Mesangial cell (primary cell): ENCODE results near the gene ASB4. TPM values are rescaled to one million over a fixed set of nuclear protein-coding genes. Genes with fewer than 3 reads are reported as not detected.

ENCODE experiments used
- total RNA-seq: library from RNA; depleted of rRNA; stranded (reverse); fragments of >200 nt; gene quantifications from 2 replicates; pipeline ENCODE4 v1.2.3, GENCODE V29; 2015

ASB4 gene, protein sequence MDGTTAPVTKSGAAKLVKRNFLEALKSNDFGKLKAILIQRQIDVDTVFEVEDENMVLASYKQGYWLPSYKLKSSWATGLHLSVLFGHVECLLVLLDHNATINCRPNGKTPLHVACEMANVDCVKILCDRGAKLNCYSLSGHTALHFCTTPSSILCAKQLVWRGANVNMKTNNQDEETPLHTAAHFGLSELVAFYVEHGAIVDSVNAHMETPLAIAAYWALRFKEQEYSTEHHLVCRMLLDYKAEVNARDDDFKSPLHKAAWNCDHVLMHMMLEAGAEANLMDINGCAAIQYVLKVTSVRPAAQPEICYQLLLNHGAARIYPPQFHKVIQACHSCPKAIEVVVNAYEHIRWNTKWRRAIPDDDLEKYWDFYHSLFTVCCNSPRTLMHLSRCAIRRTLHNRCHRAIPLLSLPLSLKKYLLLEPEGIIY
- total RNA-seq: under 0.01 and 0.13 TPM in 2 replicates

DNA sequence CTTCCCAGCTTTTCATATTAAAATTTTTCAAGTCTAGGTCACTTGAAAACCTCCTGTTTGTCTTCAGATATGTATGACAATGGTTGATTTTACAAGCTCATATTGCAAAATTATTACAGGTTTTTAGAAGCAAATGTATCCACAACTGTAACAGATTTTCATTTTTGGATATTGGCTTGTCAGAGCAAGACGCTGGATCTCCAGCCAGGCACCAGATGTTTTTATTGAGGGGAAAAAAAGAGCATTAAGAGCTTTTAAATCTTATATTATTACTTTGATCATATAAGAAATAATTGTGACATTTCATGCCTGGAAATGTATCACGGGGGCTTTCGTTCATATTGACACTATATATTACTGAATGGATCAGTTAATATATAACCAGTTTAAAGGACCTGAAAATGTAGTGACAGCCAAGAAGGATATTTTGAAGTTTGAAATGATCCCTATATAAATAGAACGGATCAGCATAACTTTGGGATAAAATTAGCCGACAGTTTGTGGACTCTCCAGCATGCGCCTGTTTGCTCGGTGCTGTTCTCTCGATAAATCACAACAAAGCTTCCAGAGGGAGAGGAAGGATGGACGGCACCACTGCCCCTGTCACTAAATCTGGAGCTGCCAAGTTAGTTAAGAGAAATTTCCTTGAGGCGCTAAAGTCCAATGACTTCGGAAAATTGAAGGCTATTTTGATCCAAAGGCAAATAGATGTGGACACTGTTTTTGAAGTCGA lies at the start of gene ASB4:
Gene ASB4 (plus strand): TSS at position 553 of the 733 bp plus-strand sequence. CDS start 29 bp downstream, at position 582.

Other genes starting within 250 kb of the ASB4 start
- gene PON1, start 161.4 kb upstream of the ASB4 start, total RNA-seq: under 0.01 TPM in 1 of 2 replicates, not detected in the other
- not detected in 2 replicates for gene PON3, start 89.6 kb upstream of the ASB4 start, total RNA-seq
- gene PON2, start 50.9 kb upstream of the ASB4 start, total RNA-seq: 154 and 212 TPM in 2 replicates
- under 0.01 and 1.6 TPM in 2 replicates for gene PDK4, start 110.6 kb downstream of the ASB4 start, total RNA-seq